HG03520 (cell line): ENCODE measurements around the gene SESTD1.
"Not testable (repeated sequence)": the region's sequence is repeated elsewhere in the genome, so short reads cannot be mapped to it uniquely, and the experiment has no call there.

Source experiments
- ATAC-seq: cut with Tn5 transposase; IDR thresholded peaks from one replicate; pipeline ENCODE4 v1.9.1; 2021; ENCODE audit warnings: mild to moderate bottlenecking, moderate library complexity; ENCODE audit not compliant: unreplicated experiment

Gene SESTD1

DNA sequence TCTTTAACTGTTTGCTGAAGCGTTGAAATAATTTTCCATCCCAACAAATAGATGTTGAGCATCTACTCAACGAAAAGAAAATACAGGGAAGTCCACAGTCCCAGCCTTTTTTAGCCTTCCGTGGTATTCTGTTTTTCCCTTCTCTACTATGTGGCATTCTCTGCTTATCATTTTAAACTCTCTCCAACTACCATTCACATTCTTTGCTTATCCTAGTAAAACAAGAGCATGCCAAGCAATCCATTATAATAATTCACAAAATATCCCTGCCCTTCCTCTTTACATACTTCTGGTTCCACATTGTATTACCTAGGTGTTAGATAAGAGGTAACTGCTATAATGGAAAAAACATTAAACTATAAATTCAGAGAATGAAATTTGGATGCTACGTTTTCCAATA is 1.6 kb upstream of the SESTD1 start:
- no peak for ATAC-seq

DNA sequence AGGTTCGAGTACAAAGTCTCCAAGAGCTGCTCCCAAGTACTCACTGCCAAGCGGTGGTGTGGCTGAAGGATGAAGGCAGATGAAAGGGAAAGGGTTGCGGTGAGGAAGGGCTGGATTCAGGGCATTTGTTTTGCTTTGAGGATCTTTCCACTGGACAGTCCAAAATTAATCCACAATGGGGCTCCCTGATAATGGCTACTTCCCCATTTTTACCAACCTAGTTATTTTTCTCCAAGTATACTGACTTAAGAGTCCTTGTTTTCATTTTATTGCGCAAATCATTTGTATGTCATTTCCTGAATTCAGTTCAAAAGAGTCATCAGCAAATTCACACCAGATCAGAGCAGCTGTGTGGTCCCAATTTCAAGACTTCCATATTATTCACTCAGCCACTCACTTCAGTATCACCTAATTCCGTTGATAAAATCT is 464 bp upstream of the SESTD1 start:
- no peak for ATAC-seq

DNA sequence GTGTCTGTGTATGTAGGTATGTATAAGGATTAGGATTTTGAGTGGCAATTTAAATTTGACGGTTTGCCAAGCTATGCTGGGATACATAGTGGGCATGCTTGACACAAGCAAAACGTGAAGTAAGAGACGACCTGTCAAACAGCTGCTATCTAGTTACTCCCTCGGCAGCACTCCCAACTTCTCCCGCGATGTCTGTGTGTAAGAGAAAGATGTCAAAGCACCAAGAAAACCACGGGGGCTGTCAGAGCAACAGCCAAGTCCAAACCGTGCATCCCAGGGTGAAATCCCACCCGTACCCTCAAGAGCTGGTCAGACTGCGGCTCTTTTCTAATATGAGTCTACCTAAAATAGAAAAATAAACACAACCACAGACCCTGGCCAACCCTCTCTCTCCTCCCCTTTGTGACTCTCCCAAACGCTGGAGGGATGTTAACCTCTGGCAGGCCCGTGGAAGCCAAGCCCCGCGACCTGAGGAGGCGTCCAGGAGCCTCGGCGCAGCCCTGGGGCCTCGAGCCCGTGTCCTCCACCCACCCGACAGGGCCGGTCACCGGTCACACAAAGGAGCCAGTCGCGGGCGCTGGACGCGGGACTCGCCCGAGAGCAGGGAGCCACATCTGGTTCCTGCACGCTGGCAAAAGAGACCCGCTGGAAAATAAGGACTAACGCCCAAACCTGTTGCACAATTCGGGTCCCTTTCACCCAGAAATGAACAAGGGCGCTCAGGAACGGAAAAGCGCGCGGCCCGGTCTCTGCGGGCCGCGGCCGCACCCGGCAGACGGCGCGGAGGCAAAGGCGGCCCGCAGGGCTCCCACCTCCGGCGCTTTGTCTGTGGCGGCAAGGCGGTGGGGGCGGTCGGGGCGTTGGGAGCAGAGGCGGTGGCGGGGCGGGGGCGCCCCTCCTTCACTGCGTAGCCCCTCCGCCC is 925 bp downstream of the SESTD1 start:
- ATAC-seq = peak; percentile 32

DNA sequence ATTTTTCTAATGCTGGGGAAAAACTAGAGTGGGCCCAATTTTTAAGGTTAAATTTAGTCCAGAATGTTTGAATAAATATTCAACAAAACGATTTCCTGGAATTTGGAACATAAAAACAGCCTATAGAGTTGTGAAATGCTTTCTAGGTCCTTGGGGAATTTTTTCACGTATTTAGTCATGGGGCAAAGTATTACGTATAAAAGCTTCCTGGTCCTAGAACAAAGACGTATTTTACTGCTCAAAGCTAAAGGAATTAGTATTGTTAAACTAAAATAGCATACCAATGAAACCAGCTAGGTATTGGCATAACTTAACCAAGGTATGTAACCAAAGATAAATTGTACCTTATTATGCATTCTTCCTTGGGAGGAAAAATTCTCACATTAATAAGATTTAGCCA is 1.6 kb downstream of the SESTD1 start:
- ATAC-seq = no peak

DNA sequence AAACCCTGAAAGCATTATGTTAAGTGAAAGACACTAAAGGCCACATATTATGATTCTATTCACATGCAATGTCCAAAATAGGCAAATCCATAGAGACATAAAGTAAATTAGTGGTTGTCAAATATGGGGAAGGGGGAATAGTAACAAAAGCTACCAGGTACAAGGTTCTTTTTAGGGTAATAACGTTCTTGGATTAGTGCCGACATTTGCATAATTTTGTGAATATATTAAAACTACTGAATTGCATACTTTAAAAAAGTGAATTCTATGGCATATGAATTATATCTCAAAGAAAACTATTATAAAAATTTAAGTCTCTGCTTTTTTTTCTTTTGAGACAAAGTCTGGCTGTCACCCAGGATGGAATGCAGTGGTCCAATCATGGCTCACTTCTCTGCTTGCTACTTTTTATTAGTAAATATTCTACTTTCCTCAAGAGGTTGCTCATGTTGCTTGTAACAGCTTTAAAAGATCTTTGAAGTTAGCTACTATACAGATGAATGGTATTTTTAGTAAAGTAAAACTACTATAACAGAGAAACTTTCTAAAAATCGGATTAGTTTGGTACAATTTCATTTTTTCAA is 2.5 kb downstream of the SESTD1 start:
- no peak for ATAC-seq

DNA sequence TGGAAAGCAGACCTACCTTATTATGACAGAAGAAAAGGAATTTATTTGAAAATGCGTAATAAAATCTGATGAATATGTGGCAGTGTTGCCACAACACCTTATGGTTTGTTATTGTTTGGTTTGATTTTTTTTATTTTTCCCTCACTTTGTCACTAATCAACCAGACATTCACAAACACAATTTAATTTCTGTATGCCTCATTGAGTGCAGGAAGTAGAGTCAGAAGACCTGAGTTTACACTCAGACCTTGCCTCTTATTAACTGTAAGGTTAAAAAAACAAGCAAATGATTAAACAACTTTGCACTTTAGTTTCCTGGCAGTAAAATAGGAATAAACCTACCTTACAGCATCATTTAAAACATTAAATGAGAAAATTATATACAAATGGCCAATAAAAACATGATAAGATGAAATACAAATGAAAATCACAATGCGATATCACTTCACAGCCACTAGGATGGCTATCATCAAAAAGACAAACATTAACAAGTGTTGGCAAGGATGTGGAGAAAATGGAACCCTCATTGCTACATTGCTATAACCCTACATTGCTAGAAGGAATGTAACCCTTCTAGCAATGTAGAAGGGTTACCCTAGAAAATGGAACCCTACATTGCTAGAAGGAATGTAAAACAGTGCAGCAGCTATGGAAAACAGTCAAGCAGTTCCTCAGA is 3.3 kb downstream of the SESTD1 start:
- ATAC-seq = no peak

DNA sequence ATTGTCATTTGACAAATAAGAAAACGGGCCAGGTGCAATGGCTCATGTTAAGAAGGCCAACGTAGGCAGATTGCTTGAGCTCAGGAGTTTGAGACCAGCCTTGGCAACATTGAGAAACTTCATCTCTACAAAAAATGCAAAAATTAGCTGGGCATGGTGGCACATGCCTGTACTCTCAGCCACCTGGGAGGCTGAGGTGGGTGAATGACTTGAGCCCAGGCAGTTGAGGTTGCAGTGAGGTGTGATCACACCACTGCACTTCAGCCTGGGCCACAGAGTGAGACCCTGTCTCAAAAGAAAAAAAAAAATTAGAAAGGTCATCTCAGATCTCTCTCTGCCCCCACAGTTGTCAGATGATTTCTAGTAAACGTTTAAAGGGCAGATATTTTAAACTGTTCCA is 4.4 kb downstream of the SESTD1 start:
- no peak for ATAC-seq

DNA sequence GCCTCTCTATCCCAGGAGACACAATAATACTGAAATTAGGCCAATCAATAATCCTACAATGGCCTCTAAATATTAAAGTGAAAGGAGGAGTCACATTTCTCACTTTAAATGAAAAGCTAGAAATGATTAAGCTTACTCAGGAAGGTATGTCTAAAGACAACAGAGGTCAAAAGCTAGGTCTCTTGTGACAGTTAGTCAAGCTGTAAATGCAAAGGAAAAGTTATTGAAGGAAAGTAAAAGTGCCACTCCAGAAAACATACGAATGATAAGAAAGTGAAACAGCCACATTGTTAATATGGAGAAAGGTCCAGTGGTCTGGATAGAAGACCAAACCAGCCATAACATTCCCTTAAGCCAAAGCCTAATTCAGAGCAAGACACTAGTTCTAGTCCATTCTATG is 9.5 kb downstream of the SESTD1 start:
- ATAC-seq = no peak

DNA sequence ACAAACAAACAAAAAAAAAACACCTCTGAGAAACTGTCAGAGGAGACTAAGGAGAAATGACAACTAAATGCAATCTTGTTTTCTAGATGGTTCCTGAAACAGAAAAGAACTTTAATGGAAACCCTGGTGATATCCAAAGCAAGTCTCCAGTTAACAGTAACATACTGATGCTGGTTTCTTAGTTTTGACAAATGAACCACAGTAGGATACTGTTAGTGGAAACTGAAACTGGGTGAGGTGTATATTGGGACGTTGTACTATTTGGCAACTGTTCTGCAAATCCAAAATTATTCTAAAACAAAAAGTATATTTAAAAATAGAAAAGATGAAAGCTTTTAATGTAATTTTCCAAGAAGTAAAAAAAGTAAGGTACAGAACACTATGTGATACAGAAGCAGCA is 11.4 kb downstream of the SESTD1 start:
- ATAC-seq = peak; percentile 68

DNA sequence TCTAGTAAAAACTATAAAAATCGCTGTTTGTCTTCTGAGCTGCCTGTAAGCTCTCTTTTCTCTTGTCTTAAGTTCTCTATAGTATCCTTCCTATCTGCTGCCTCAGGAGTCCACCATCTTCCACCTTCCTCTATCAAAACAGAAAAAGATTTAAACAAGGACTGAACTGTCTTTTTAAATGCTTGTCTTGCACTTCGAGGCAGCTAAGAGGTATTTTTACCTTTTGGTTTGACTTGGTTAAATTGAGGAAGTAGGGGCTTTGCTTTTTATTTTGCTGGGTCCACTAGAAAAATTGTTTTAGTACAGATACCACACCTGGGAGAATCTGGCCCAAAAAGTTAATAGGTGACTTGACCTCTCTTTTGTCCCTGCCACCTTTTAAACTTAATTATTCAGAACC is 12.2 kb downstream of the SESTD1 start:
- no peak for ATAC-seq

DNA sequence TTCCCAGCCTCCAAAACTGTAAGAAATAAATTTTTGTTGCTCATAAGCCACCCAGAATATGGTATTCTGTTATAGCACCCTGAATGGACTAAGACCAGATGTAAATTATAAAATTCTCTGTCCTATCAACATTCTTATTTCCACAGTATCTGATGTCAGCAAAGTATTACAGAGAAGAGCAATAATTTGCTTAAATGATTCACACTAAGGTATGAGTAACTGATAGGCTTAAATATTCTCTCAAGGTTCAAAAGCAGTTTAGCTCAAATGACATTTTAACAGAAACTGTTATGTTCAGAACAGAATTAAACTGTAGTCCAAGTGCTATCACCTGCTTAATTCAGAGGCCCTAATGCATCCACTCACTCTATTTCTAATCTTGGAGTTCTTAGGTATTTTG is 12.8 kb downstream of the SESTD1 start:
- no peak for ATAC-seq

DNA sequence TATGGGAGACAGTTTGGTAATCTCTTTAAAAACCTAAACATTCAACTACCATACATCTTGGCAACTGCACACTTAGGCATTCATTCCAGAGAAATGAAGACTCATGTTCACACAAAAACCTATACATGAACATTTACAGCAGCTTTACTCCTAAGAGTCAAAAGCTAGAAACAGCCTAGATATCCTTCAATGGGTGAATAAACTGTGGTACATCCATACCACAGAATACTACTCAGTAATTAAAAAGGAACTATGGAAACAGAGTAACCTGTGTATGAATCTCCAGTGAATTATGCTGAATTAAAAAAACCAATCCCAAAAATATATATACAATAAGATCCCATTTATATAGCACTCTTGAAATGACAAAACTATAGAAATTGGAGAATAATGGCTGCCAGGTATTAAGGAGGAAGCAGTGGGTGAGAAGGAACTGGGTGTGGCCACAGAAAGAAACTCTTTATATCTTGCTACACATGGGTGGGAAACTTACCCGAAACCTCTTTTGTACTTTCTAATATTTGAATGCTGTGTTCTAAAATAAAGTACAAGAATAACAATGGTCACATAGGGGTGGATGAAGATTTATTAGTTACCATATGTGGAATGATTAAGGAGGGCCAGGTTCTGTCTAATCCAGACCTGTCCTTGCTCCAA is 13.7 kb downstream of the SESTD1 start:
- ATAC-seq = no peak

DNA sequence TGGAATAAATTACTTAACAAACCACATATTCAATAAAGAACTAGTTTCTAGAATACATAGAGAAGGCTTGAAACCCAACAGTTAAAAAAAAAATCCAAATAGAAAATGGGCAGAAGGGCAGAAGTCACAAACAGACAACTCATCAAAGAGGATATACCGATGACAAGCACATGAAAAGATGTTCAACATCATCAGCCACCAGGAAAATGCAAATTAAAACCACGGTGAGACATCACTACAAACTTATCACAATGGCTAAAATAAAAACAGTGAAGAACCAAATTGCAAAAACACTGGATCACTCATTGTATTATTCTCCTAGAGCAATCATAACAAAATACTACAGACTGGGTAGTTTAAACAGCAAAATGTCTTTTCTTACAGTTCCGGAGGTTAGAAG is 14.5 kb downstream of the SESTD1 start:
- no peak for ATAC-seq

DNA sequence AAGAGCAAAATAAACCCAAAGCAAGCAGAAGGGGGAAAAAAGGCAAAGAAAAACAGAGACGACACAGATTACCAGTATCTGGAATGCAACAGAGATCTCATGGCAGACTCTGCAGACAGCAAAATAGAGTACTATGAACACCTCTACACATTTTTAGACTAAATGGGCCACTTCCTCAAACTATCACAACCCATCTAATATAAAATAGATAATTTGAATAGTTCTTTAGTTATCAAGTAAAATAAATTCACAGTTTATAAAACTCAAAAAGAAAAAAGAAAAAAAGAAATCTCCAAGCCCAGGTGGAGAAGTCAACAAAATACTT is 16.6 kb downstream of the SESTD1 start:
- ATAC-seq = peak; percentile 28

DNA sequence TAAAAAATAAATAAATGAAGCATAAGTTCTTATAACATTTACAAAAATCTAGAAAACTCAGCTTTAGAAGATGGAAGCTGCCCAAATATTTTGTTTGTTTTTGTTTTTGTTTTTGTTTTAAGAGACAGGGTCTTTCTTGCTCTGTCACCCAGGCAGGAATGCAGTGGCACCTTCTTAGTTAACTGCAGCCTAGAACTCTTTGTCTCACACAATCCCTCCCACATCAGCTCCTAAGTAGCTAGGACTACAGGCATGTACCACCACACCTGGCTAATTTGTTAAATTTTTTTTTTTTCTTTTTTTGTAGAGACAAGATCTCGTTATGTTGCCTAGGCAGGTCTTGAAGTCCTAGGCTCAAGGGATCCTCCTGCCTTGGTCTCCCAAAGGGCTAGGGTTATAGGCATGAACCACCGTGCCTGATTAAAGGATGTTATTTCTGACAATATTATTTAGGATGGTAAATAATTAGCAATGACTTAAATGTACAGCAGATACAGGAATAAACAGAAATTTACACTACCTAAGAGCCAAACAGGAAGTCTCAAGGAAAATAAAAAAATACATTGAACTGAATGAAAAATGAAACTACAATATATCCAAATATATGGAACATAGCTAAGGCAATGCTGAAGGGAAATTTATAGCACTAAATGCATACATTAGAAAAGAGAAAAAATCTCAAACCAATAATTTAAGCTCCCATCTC is 17.2 kb downstream of the SESTD1 start:
- peak; percentile 30 for ATAC-seq

DNA sequence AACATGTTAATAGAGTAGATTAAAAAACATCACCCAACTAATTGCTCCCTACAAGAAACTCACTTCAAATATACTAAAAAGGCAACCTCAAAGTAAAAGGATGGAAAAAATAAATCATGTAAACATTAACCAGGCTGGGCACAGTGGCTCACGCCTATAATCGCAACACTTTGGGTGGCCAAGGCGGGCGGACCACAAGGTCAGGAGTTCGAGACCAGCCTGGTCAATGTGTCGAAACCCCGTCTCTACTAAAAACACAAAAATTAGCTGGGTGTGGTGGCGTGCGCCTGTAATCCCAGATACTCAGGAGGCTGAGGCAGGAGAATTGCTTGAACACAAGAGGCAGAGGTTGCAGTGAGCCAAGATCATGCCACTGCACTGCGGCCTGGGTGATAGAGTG is 18.8 kb downstream of the SESTD1 start:
- ATAC-seq = not testable (repeated sequence)

DNA sequence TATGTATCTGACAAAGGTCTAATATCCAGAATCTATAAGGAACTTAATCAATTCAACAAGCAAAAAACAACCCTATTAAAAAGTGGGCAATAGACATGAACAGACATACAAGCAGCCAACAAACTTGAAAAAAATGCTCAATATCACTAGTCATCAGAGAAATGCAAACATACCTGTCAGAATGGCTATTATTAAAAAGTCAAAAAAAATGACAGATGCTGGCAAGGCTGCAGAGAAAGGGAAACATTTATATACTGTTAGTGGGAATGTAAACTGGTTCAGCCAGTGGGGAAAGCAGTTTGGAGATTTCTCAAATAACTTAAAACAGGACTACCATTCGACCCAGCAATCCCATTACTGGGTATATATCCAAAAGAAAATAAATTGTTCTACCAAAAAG is 21.6 kb downstream of the SESTD1 start:
- no peak for ATAC-seq

DNA sequence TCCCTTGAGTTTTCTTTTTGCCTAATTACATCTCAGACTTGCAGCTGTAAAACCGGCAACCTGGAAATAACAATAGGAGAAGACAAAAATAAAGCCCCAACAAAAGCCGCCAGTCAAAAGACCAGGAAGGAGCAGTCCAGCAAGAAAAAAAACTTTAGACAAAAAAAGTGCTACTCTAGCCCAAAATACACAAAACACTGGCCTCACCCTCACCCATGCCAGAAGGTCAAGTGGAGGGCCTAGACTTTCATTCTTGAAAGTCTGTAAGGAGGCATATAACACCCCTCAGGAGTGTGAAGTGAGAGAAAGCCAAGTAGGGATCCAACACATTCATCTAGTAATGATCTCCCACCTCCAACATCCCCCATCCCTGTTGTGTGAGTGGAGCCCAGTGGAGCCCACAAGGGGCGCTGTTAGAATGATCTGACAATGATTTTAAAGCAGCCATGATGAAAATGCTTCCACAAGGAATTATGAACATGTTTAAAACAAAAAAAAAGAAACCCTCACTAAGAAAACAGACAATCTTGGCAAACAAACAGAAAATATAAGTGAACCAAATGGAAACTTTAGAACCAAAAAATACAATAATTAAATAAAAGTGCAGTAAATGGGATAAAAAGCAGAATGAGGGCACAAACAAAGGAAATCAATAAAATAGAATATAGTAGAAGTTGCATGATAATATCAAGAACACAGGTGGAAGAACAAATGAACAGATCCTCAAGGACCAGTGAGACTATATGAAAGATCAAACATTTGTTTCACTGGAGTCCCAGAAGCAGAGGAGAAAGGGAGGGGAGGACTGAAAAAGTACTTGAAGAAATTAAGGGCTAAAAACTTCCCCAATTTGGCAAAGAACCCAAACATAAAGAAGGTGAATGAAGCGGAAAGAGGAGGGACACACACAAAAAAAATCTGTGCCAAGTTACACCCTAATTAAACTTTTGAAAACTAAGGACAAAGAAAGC is 23.9 kb downstream of the SESTD1 start:
- no peak for ATAC-seq

DNA sequence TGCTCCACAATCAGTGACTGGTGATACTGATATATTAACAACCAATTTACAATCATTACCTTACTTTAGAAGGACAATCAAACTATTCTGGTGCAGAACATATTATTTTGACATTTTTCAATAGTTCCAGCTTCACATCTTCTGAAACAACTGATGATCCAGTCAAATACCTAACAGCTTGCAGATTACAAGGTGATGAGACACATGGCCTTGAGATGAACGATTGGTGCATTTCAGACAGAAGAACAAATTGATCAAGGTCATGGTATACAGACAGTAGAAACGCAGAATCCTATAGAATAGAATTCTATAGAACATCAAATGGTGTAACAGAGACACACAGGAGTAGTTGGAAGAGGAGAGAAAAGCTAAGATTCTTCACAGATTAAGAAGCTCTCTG is 24.8 kb downstream of the SESTD1 start:
- no peak for ATAC-seq

DNA sequence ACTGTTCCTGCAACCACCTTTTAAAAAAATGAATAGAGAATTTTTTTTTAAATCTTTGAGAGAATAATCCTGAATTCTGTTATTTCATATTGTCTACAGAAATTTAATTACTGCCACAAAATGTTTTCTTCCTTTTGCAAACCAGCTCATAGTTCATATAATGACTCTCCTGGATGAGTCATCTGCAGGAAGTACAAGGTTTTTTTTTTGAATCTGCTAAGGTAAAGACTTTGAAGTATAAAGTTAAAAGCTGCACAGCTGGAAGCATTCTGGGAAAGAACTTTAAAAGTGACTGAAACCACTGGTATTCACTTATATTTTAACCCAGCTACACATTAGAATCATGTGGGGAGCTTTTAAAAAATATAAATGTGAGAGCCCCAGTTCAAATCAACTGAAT is 25.4 kb downstream of the SESTD1 start:
- no peak for ATAC-seq
